ENCODE results near the gene RTEL1.

- TF ChIP-seq CTCF (IDR thresholded peaks at IDR 0.05; ENCODE audit: low read length) (no peak), EZH2 (IDR thresholded peaks at IDR 0.05; ENCODE audit: borderline replicate concordance, low read length) (no peak)
Observed at GRCh38 chr20:63664143-63664851, 6.2 kb downstream of the RTEL1 start.
